Activated T-helper 17 cell treated with anti-CD3 and anti-CD28 coated beads, Interleukin-2, amount 50 U/mL, for 72 hours (primary cell): ENCODE measurements around the gene PCCB. TPM values are rescaled to one million over a fixed set of nuclear protein-coding genes. Genes with fewer than 3 reads are reported as not detected.
"Not testable (repeated sequence)": the region's sequence is repeated elsewhere in the genome, so short reads cannot be mapped to it uniquely, and the experiment has no call there.

Experiments used
- ATAC-seq: fragments of 150-1000 bp; cut with Tn5 transposase; replicated peaks from 2 replicates; pipeline ENCODE4 v1.10.0; 2021; ENCODE audit warnings: mild to moderate bottlenecking, moderate library complexity
- H3K27ac Mint-ChIP-seq: one replicate; pipeline ENCODE4 v1.8.0; 2022; ENCODE audit warnings: mixed read lengths
- H3K27me3 Mint-ChIP-seq: one replicate; pipeline ENCODE4 v1.8.0; 2022; ENCODE audit warnings: mixed read lengths
- H3K36me3 Mint-ChIP-seq: one replicate; pipeline ENCODE4 v1.8.0; 2022; ENCODE audit warnings: low read depth, mild to moderate bottlenecking, mixed read lengths
- H3K4me1 Mint-ChIP-seq: one replicate; pipeline ENCODE4 v1.8.0; 2022; ENCODE audit warnings: mixed read lengths
- H3K4me3 Mint-ChIP-seq: one replicate; pipeline ENCODE4 v1.8.0; 2022; ENCODE audit warnings: mild to moderate bottlenecking, mixed read lengths
- H3K9me3 Mint-ChIP-seq: one replicate; pipeline ENCODE4 v1.8.0; 2022; ENCODE audit warnings: mixed read lengths
- total RNA-seq, 2 donors: library from RNA; stranded (reverse); gene quantifications; one replicate each; pipeline ENCODE4 v1.2.3, GENCODE V29; 2022

PCCB gene
- total RNA-seq, 2 donors from 2014 or later: 26.5 to 40.2 TPM

- Mint-ChIP-seq H3K27ac (no peak overlapping the region), H3K27me3 (no peaks in the 10 kb centered on the region), H3K4me3 (no peak overlapping the region), H3K9me3 (no peaks in the 10 kb centered on the region), H3K36me3 (no peaks in the 10 kb centered on the region), H3K4me1 (peaks cover 16% of the 10 kb centered on the region)
- no peak for ATAC-seq
Observed at GRCh38 chr3:136249091-136249490, 1.0 kb upstream of the PCCB start.

- Mint-ChIP-seq H3K27ac (peak overlapping the region; percentile 95), H3K4me1 (peaks cover 16% of the 10 kb centered on the region), H3K9me3 (no peaks in the 10 kb centered on the region), H3K36me3 (no peaks in the 10 kb centered on the region), H3K27me3 (no peaks in the 10 kb centered on the region), H3K4me3 (peak overlapping the region; percentile 93)
- ATAC-seq: no peak
Observed at GRCh38 chr3:136249593-136249992, 547 bp upstream of the PCCB start.

- Mint-ChIP-seq H3K27ac (peak overlapping the region; percentile 95), H3K4me3 (peak overlapping the region; percentile 93), H3K36me3 (peaks cover 10% of the 10 kb centered on the region), H3K27me3 (no peaks in the 10 kb centered on the region), H3K9me3 (no peaks in the 10 kb centered on the region), H3K4me1 (peaks cover 16% of the 10 kb centered on the region)
- no peak for ATAC-seq
Observed at GRCh38 chr3:136250903-136251460, 842 bp downstream of the PCCB start.

- no peak for ATAC-seq
- Mint-ChIP-seq H3K4me1 (peaks cover 13% of the 10 kb centered on the region), H3K4me3 (peak overlapping the region; percentile 93)
Observed at GRCh38 chr3:136251511-136251910, 1.4 kb downstream of the PCCB start.

GRCh38 chr3:136255672-136256406 is 5.7 kb downstream of the PCCB start:
- Mint-ChIP-seq H3K4me3 (no peak overlapping the region), H3K27ac (peak overlapping the region; percentile 2), H3K9me3 (no peaks in the 10 kb centered on the region)

More at GRCh38 chr3:136251511-136251910, 1.4 kb downstream of the PCCB start:
- Mint-ChIP-seq H3K36me3 (peaks cover 15% of the 10 kb centered on the region), H3K9me3 (no peaks in the 10 kb centered on the region), H3K27me3 (no peaks in the 10 kb centered on the region), H3K27ac (peak overlapping the region; percentile 95)

GRCh38 chr3:136258199-136258598 is 8.1 kb downstream of the PCCB start:
- Mint-ChIP-seq H3K4me1 (no peaks in the 10 kb centered on the region), H3K27me3 (no peaks in the 10 kb centered on the region), H3K4me3 (no peak overlapping the region), H3K36me3 (peaks cover 76% of the 10 kb centered on the region), H3K27ac (no peak overlapping the region), H3K9me3 (no peaks in the 10 kb centered on the region)
- no peak for ATAC-seq

More at GRCh38 chr3:136255672-136256406, 5.7 kb downstream of the PCCB start:
- no peak for ATAC-seq
- Mint-ChIP-seq H3K27me3 (no peaks in the 10 kb centered on the region), H3K36me3 (peaks cover 54% of the 10 kb centered on the region), H3K4me1 (peaks cover 8% of the 10 kb centered on the region)

GRCh38 chr3:136261826-136262225 is 11.7 kb downstream of the PCCB start:
- H3K27me3 Mint-ChIP-seq: no peaks in the 10 kb centered on the region
- peaks cover 3% of the 10 kb centered on the region for H3K4me1 Mint-ChIP-seq
- peaks cover 92% of the 10 kb centered on the region for H3K36me3 Mint-ChIP-seq
- ATAC-seq: no peak
- no peak overlapping the region for H3K4me3 Mint-ChIP-seq
- H3K9me3 Mint-ChIP-seq: no peaks in the 10 kb centered on the region
- peak overlapping the region; percentile 28 for H3K27ac Mint-ChIP-seq

- ATAC-seq: no peak
- peaks cover 87% of the 10 kb centered on the region for H3K36me3 Mint-ChIP-seq
- no peak overlapping the region for H3K4me3 Mint-ChIP-seq
- peak overlapping the region; percentile 28 for H3K27ac Mint-ChIP-seq
- H3K9me3 Mint-ChIP-seq: no peaks in the 10 kb centered on the region
- H3K27me3 Mint-ChIP-seq: no peaks in the 10 kb centered on the region
- H3K4me1 Mint-ChIP-seq: peaks cover 3% of the 10 kb centered on the region
Observed at GRCh38 chr3:136262559-136262958, 12.4 kb downstream of the PCCB start.

- H3K4me3 Mint-ChIP-seq: no peak overlapping the region
- H3K4me1 Mint-ChIP-seq: peaks cover 3% of the 10 kb centered on the region
- ATAC-seq: no peak
- H3K9me3 Mint-ChIP-seq: no peaks in the 10 kb centered on the region
- H3K27me3 Mint-ChIP-seq: no peaks in the 10 kb centered on the region
- peaks cover 87% of the 10 kb centered on the region for H3K36me3 Mint-ChIP-seq
- no peak overlapping the region for H3K27ac Mint-ChIP-seq
Observed at GRCh38 chr3:136263251-136263650, 13.1 kb downstream of the PCCB start.

GRCh38 chr3:136266468-136267125 is 16.5 kb downstream of the PCCB start:
- H3K4me1 Mint-ChIP-seq, H3K4me3 Mint-ChIP-seq, H3K27ac Mint-ChIP-seq, H3K27me3 Mint-ChIP-seq, H3K9me3 Mint-ChIP-seq: not testable (repeated sequence)
- peak; percentile 76 for ATAC-seq
- peaks cover 91% of the 10 kb centered on the region for H3K36me3 Mint-ChIP-seq

GRCh38 chr3:136267235-136267634 is 17.1 kb downstream of the PCCB start:
- no peaks in the 10 kb centered on the region for H3K27me3 Mint-ChIP-seq
- ATAC-seq: no peak
- peaks cover 90% of the 10 kb centered on the region for H3K36me3 Mint-ChIP-seq
- no peaks in the 10 kb centered on the region for H3K9me3 Mint-ChIP-seq
- no peak overlapping the region for H3K27ac Mint-ChIP-seq
- H3K4me1 Mint-ChIP-seq: peaks cover 14% of the 10 kb centered on the region
- no peak overlapping the region for H3K4me3 Mint-ChIP-seq

- Mint-ChIP-seq H3K27me3 (no peaks in the 10 kb centered on the region), H3K4me1 (peaks cover 23% of the 10 kb centered on the region), H3K27ac (no peak overlapping the region), H3K36me3 (peaks cover 90% of the 10 kb centered on the region), H3K4me3 (no peak overlapping the region), H3K9me3 (no peaks in the 10 kb centered on the region)
- ATAC-seq: peak; percentile 69
Observed at GRCh38 chr3:136270179-136270578, 20.0 kb downstream of the PCCB start.

GRCh38 chr3:136271626-136272025 is 21.5 kb downstream of the PCCB start:
- H3K27me3 Mint-ChIP-seq, H3K27ac Mint-ChIP-seq, H3K4me3 Mint-ChIP-seq, H3K9me3 Mint-ChIP-seq, ATAC-seq: not testable (repeated sequence)
- Mint-ChIP-seq H3K36me3 (peaks cover 82% of the 10 kb centered on the region), H3K4me1 (peaks cover 20% of the 10 kb centered on the region)

- ATAC-seq: no peak
- Mint-ChIP-seq H3K27me3 (no peaks in the 10 kb centered on the region), H3K4me1 (peaks cover 24% of the 10 kb centered on the region), H3K27ac (no peak overlapping the region), H3K9me3 (peaks cover 10% of the 10 kb centered on the region), H3K36me3 (peaks cover 77% of the 10 kb centered on the region), H3K4me3 (no peak overlapping the region)
Observed at GRCh38 chr3:136276049-136276755, 26.1 kb downstream of the PCCB start.
